HG03025 (cell line): ENCODE results near the gene ZNF74.
"Not testable (repeated sequence)": the region's sequence is repeated elsewhere in the genome, so short reads cannot be mapped to it uniquely, and the experiment has no call there.

ENCODE experiments used
- ATAC-seq: cut with Tn5 transposase; IDR thresholded peaks from one replicate; pipeline ENCODE4 v1.9.1; 2021; ENCODE audit warnings: mild to moderate bottlenecking, moderate library complexity; ENCODE audit not compliant: unreplicated experiment, low FRiP score

The ZNF74 gene

DNA sequence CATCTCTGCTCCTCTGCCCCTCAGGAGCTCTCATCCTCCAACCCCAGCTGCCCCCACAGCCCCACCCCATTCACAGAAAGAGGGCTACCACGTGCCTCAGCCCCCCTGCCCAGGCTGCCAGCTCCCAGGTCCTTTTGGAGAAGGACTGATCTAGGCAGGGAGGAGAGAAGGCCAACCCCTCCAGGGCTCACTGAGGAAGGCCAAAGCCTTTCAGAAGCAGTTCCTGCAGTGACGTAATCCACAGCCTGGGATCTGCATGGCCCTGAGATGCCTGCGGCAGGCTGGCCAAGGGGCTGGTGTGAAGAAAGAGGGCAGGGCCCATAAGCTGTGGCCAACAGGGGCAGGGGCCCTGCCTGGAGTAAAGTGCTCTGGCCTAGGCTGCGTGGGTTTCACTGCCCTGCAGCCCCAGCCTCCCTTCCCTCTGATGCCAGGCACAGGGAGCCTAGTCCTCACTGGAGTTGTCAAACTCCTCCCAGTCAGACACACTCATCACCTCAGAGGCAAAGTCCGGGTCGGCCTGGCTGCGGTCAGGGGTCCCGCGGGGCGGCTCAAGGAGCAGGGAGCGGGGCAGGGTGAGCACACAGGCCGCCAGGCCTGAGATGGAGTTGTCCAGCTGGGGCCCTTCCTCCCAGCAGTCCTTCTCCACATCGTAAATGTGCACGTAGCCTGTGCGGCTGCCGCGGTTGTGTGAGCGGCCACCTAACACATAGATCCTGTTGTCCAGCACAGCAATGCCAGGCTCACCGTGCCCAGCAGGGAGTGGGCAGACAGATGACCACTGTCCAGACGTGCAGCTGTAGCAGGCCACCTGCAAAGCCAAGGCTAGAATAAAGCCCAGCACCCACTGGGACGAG, 47.9 kb downstream of the ZNF74 start:
- ATAC-seq = no peak

DNA sequence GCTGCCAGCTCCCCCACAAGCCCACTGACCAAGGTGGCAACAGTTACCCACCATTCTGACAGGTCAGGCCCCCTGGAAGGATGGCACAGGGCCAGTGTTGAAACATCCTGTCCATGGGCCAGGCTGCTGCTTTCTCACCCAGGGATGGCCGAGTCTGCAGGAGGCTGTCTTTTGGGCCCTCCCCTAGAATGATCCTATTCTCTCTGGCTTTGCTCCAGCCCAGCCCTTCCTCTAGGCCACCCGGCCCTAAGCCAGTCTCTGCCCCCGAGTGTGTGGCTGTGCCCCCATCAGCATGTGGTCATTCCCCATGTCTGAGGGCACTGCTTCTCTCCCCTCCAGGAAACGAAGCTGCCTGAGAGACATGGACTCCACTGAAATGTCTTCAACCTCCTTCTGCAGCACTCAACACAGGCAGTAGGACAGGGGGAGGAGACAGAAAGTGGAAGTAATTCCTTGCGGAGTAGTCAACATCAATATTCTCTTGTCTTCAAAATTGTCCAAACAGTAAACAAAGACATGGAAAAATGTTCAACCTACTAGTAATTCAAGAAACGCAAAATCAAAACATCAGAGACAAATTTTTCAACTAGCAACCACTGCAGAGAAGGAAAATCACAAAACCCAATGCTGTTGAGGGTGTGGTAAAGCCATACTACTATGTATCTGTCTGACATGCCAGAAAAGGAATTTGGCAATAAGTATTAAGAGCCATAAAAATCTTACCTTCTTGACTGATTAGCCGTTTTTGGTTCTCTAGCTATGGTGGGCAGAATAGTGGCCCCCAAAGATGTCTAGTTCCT, 48.7 kb downstream of the ZNF74 start:
- no peak for ATAC-seq

DNA sequence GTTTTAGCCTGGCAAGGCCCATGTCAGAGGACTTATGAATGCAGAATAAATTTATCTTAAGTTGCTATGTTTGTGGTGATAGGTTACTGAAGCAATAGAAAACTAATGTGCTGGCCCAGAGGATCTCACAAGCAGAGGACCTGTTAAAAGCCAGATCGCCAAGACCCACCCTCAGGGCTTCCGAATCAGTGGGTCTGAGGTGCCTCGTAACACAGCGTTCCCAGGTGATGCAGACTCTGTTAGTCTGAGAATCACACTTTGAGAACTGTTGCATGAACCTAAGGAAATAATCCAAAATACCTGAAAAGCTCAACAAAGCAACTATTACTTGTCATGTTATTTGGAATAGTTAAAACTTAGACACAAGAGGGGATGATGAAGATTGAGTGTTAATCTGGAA, 50.4 kb downstream of the ZNF74 start:
- ATAC-seq = no peak

DNA sequence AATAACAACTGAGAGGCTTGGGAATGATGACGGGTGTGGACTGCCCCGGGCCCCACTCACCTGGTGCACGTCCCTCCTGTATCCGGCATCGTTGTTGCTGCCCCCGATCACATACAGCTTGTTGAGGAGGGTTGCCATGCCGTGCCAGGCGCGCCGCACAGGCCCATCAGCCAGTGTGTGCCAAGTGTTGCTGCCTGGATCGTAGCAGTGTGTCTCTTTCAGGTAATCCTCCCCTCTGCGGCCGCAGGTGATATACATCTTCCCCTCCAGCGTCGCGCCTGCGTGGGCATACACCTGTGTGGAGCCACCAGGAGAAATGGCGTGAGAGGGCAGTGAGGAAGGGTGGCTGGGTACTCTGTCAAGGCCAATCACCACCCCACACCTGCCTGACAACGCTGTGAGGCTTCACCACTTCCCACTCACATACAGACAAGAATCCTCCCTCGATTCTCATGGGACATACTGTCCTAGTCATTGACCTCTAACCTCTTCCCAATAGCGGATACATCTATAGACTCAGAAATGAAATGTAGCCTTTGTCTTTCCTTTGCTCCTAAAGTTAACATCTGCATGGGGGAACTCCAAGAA, 52.5 kb downstream of the ZNF74 start:
- ATAC-seq = no peak

DNA sequence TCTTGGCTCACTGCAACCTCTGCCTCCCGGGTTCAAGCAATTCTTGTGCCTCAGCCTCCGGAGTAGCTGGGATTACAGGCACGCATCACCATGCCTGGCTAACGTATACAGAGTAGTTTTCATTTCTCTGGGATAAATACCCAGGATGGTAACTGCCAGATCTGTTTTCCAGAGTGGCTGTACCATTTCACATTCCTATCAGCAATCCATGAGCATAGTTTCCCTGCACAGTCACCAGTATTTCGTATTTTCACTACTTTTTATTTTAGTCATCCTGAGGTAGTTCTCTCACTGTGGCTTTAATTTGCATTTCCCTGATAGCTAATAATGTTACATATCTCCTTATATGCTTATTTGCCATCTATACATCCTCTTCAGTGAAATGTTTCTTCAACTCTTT, 54.7 kb downstream of the ZNF74 start:
- ATAC-seq = no peak

DNA sequence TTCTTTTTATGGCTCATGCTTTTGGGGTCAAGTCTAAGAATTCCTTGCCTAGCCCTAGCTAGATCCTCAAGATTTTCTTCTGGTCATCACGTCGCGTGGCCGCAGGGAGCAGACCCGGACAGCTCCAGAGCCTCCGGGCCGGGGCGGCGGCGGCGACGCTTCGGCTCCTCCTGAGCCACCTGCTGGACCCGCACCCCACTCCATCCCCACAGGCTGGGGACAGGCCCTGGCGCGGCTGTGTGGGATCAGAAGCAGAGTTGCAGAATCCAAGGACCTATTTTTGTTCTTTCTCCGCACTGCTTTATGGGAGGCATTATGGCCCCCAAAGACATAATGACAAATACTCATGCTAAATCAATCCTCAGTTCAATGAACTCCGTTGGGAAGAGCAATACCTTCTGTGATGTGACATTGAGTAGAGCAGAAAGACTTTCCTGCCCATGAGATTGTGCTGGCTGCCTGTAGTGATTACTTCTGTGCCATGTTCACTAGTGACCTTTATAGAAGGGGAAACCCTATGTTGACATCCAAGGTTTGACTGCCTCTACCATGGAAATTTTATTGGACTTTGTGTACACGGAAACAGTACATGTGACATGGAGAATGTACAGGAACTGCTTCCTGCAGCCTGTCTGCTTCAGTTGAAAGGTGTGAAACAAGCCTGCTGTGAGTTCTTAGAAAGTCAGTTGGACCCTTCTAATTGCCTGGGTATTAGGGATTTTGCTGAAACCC, 56.0 kb downstream of the ZNF74 start:
- no peak for ATAC-seq

DNA sequence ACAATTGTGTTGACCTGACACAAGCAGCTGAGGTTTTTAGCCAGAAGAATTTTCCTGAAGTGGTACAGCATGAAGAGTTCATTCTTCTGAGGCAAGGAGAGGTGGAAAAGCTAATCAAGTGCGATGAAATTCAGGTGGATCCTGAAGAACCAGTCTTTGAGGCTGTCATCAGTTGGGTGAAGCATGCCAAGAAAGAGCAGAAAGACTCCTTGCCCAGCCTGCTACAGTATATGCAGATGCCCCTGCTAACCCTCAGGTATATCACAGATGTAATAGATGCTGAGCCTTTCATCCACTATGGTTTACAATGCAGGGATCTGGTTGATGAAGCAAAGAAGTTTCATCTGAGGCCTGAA, 56.6 kb downstream of the ZNF74 start:
- no peak for ATAC-seq

DNA sequence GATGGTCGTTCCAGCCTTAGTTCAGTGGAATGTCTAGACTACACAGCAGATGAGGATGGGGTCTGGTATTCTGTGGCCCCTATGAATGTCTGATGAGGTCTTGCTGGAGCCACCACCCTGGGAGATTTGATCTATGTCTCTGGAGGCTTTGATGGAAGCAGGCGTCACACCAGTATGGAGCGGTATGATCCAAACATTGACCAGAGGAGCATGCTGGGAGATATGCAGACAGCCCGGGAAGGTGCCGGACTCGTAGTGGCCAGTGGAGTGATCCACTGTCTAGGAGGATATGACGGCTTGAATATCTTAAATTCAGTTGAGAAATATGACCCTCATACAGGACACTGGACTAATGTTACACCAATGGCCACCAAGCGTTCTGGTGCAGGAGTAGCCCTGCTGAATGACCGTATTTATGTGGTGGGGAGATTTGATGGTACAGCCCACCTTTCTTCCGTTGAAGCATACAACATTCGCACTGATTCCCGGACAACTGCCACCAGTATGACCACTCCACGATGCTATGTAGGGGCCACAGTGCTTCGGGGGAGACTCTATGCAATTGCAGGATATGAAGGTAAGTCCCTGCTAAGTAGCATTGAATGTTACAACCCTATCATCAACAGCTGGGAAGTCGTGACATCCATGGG, 57.3 kb downstream of the ZNF74 start:
- not testable (repeated sequence) for ATAC-seq

DNA sequence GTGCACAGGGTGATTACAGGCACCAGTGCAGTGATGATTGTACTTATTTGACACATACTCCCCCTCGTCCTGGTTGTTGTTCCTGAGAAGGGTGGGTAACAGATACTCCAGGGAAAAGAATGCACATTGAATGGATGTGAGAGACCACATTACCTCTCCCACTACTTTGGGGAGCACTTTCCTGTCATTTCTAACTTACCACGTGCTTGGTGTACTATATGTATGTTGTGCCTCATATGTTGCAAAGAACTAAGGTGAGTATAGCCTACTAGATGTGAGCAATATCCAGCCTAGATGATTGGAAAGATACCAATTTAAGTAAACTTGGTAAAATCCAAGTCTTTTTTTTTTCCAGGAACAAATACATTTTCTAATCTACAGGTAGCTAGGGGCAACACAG, 58.0 kb downstream of the ZNF74 start:
- ATAC-seq = no peak

DNA sequence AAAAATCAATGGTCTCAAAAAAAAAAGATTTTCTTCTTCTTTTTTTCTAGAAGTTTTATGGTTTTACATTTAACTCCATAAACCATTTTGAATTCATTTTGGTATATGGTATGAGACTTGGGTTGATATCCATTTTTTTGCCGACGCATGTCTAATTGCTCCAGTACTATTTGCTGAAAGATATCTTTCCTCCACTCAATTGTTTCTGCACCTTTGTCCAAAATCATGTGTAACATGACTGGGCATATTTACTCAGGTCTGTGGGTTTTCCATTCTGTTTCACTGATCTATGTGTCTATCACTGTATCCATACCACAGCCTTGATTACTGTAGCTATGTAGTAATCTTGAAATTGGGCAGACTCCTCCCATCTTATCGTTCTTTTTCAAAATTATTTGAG, 59.3 kb downstream of the ZNF74 start:
- no peak for ATAC-seq

DNA sequence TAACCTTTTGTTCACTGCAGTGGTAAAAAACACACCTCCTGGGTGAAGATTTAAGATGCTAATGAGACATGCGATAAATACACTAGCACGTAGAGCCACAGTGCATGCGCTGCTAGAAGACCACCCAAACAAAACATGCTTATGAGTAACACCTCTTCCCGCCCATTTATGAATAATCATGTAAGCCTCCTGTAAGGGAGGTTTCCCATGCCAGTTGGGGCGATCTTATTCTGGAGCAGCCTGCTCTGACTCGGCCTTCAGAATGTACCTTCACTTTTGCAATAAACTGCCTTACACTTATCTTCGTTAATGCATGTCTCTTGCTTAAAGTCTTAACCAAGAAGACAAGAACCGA, 61.7 kb downstream of the ZNF74 start:
- no peak for ATAC-seq

DNA sequence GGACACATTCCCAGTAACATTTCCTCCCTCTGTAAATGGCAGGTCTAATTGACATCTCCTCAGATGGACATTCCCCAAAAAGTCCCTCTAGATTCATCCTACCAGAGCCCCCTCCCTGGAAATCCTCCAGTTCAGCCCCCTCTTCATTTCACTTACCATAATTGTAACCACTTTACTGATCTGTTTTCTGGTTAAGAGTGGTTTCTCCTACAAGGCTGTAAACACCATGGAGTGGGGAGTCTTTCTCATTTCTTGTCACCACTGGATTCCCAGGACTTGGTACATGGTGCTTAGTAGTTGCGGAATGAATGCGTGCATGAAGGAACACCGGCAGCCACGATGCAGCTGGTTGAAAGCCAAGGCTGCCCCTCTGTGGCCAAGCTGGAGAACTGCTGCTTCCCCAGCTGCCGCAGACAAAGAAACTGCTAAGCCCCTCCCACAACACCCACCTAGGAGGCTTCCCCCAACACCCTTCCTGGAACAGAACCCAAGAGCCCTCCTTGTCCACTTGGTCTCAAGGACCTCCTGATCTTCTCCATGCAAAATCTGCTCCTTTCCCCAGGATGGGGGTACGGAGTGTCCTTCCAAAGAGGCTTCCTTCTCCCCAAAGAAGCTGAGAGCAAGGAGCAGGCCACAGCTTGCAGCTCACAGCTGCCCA, 62.2 kb downstream of the ZNF74 start:
- ATAC-seq = no peak

DNA sequence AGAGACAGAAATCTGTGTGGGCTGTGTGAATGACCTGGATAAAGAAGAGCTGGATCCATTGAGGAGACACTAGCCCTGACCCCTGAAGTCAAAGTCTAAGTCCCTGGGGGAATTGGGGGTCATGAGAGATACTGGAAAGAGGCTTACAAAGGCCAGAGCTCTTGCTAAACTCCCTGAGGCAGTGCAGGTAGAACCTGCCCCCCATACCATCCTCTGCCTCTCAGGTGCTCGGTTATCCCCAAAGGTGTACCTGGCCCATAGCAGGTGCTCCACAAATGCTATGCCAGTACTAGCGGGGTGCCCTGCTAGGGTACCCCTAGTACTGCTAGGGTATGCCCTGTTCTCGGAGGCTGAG, 62.7 kb downstream of the ZNF74 start:
- ATAC-seq = no peak

DNA sequence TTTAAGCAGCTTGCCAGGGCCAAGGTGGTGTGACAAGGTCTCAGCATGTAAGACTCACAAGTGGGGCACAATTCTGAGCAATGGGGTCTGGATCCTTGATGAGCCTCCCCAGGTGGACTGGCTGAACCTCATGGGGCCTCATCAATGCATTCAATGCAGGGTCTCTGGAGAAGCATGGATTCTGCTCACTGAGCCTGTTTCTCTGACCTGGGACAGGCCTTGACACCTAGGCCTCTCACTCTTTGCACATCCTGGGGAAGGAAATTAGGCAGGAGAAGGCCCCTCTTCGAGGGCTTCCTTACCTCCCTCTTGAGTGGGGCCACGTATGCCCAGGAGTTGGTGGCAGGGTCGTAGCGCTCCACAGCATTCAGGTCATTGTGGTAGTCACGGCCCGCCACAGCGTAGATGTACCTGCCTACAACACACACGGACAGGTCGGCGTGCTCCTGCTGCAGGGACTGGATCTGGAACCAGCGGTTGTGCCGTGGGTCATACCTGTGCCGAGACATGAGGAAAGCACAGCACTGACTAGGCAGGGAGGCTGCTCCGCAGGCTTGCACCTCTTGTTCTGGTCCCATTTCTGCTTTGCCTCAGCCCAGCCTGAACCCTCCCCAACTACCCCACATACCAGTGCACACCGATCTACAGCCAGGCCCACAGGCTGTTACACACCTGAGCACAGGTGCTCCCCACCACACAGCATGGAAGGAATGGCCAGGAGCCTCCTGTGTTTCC, 63.7 kb downstream of the ZNF74 start:
- no peak for ATAC-seq
